SK-N-MC (cell line): ENCODE results near the gene PLEKHH3.

ENCODE experiments used
- EZH2 ChIP-seq: fragments of 200-600 bp; sonication (generic); IDR thresholded peaks from one replicate; pipeline ENCODE4 v1.6.1; 2017; ENCODE audit warnings: antibody characterized with exemption
- FOXP2 ChIP-seq: optimal IDR thresholded peaks from 2 replicates; pipeline ENCODE3; 2011; ENCODE audit warnings: mild to moderate bottlenecking, moderate library complexity; ENCODE audit not compliant: insufficient read depth; ENCODE audit errors: extremely low read length, control extremely low read depth
- POLR2AphosphoS5 ChIP-seq: IDR thresholded peaks from 2 replicates; pipeline ENCODE4 v1.6.1; 2012; ENCODE audit warnings: mild to moderate bottlenecking, low read depth, low read length, borderline replicate concordance

DNA sequence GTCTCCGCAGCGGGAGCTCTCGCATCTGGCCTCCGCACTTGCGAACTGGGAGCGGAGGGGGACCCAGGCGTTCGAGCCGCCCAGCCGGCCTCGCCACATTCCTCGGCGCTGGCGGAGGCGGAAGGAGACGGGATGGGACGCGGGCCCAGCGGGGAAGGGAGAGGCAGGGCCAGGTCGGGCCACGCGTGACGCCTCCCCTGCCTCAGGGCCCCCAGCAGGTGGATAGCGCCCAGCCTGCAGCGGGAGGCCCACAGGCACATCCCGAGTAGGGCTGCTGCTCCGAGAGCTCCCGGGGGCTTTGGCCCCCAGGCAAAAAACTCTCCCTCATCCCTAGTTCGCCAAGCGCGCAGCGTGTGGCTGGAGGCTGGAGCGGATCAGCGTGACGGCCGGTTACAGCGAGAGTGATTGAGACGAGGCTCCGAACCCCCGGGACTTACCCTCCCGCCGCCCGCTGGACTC, 800 bp downstream of the PLEKHH3 start:
- TF ChIP-seq POLR2AphosphoS5 (no peak), EZH2 (no peak), FOXP2 (no peak)
